KBM-7 (cell line): ENCODE data around the gene RNF220.

Experiments
- DNase-seq: peaks from one replicate; pipeline ENCODE4 v3.0.0-alpha.2; 2015
- in situ Hi-C: fragments of 300-500 bp; cut with MboI; formaldehyde crosslinking; loops from 2 replicates; pipeline ENCODE4 v1.14.3; 2020; ENCODE audit warnings: low sequenced_read_pairs, low pct_unique_long_range_greater_than_20kb, mixed read lengths

RNF220 gene

GRCh38 chr1:44636688-44637598, 231.9 kb downstream of the RNF220 start:
- DNase-seq, result no peak
- in situ Hi-C loops, result no loop called here

- DNase-seq, result no peak
- in situ Hi-C loops, result no loop called here
These were observed 232.8 kb downstream of the RNF220 start for GRCh38 chr1:44637702-44638411.

- DNase-seq, result no peak
- in situ Hi-C loops, result no loop called here
These were observed 235.3 kb downstream of the RNF220 start for GRCh38 chr1:44640200-44640853.

- in situ Hi-C loops, result no loop called here
- no peak for DNase-seq
These were observed 236.4 kb downstream of the RNF220 start for GRCh38 chr1:44641126-44642102.

- no peak for DNase-seq
- in situ Hi-C loops, result no loop called here
These were observed 237.2 kb downstream of the RNF220 start for GRCh38 chr1:44642255-44642654.

GRCh38 chr1:44642925-44643324, 237.9 kb downstream of the RNF220 start:
- DNase-seq, result no peak
- in situ Hi-C loops, result no loop called here

GRCh38 chr1:44643721-44644334, 238.8 kb downstream of the RNF220 start:
- in situ Hi-C loops, result no loop called here
- DNase-seq, result no peak

GRCh38 chr1:44644806-44645205, 239.8 kb downstream of the RNF220 start:
- DNase-seq, result no peak
- in situ Hi-C loops, result no loop called here

- in situ Hi-C loops, result no loop called here
- DNase-seq, result no peak
These were observed 240.6 kb downstream of the RNF220 start for GRCh38 chr1:44645476-44646244.

GRCh38 chr1:44646261-44647110, 241.4 kb downstream of the RNF220 start:
- no peak for DNase-seq
- in situ Hi-C loops, result no loop called here

- in situ Hi-C loops, result no loop called here
- no peak for DNase-seq
These were observed 242.8 kb downstream of the RNF220 start for GRCh38 chr1:44647896-44648295.

GRCh38 chr1:44648529-44649250, 243.6 kb downstream of the RNF220 start:
- in situ Hi-C loops, result no loop called here
- DNase-seq, result no peak

GRCh38 chr1:44649788-44650158, 244.7 kb downstream of the RNF220 start:
- in situ Hi-C loops, result no loop called here
- DNase-seq, result no peak

- no peak for DNase-seq
- in situ Hi-C loops, result no loop called here
These were observed 245.2 kb downstream of the RNF220 start for GRCh38 chr1:44650159-44650831.

- DNase-seq, result no peak
- in situ Hi-C loops, result no loop called here
These were observed 246.0 kb downstream of the RNF220 start for GRCh38 chr1:44651069-44651468.
